GM18867 (cell line): Measurements from ENCODE around the gene HOXA3.

Experiments
- ATAC-seq: cut with Tn5 transposase; IDR thresholded peaks from one replicate; pipeline ENCODE4 v1.9.1; 2021; ENCODE audit warnings: mild to moderate bottlenecking, moderate library complexity; ENCODE audit not compliant: unreplicated experiment

HOXA3 gene

GRCh38 chr7:27116962-27117886, 35.2 kb downstream of the HOXA3 start:
- ATAC-seq, result no peak

GRCh38 chr7:27116031-27116961, 36.1 kb downstream of the HOXA3 start:
- ATAC-seq, result no peak

GRCh38 chr7:27115221-27116026, 37.0 kb downstream of the HOXA3 start:
- ATAC-seq, result no peak

GRCh38 chr7:27114881-27115220, 37.5 kb downstream of the HOXA3 start:
- no peak for ATAC-seq

GRCh38 chr7:27113991-27114769, 38.2 kb downstream of the HOXA3 start:
- ATAC-seq, result no peak

GRCh38 chr7:27112955-27113949, 39.1 kb downstream of the HOXA3 start:
- ATAC-seq, result no peak

- no peak for ATAC-seq
These were observed 40.0 kb downstream of the HOXA3 start for GRCh38 chr7:27112361-27112760.

GRCh38 chr7:27111751-27112277, 40.6 kb downstream of the HOXA3 start:
- no peak for ATAC-seq

GRCh38 chr7:27111042-27111750, 41.2 kb downstream of the HOXA3 start:
- no peak for ATAC-seq

GRCh38 chr7:27110186-27111031, 42.0 kb downstream of the HOXA3 start:
- no peak for ATAC-seq

GRCh38 chr7:27109466-27110185, 42.8 kb downstream of the HOXA3 start:
- ATAC-seq, result no peak

- ATAC-seq, result no peak
These were observed 43.8 kb downstream of the HOXA3 start for GRCh38 chr7:27108390-27109127.

GRCh38 chr7:27107391-27108381, 44.7 kb downstream of the HOXA3 start:
- no peak for ATAC-seq

GRCh38 chr7:27106901-27107240, 45.5 kb downstream of the HOXA3 start:
- no peak for ATAC-seq
